Activated T-helper 1 cell treated with anti-CD3 and anti-CD28 coated beads, Interleukin-2, amount 50 U/mL, for 16 hours (primary cell): ENCODE data around the gene KXD1.
"Not testable (repeated sequence)": the region's sequence is repeated elsewhere in the genome, so short reads cannot be mapped to it uniquely, and the experiment has no call there.

Source experiments
- DNase-seq, 2 donors: peaks; one replicate each; pipeline ENCODE4 v3.0.0-alpha.2; 2020; ENCODE audit warnings: low read depth in 1 of 2, low spot score in 1 of 2

KXD1 gene, protein sequence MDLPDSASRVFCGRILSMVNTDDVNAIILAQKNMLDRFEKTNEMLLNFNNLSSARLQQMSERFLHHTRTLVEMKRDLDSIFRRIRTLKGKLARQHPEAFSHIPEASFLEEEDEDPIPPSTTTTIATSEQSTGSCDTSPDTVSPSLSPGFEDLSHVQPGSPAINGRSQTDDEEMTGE

DNA sequence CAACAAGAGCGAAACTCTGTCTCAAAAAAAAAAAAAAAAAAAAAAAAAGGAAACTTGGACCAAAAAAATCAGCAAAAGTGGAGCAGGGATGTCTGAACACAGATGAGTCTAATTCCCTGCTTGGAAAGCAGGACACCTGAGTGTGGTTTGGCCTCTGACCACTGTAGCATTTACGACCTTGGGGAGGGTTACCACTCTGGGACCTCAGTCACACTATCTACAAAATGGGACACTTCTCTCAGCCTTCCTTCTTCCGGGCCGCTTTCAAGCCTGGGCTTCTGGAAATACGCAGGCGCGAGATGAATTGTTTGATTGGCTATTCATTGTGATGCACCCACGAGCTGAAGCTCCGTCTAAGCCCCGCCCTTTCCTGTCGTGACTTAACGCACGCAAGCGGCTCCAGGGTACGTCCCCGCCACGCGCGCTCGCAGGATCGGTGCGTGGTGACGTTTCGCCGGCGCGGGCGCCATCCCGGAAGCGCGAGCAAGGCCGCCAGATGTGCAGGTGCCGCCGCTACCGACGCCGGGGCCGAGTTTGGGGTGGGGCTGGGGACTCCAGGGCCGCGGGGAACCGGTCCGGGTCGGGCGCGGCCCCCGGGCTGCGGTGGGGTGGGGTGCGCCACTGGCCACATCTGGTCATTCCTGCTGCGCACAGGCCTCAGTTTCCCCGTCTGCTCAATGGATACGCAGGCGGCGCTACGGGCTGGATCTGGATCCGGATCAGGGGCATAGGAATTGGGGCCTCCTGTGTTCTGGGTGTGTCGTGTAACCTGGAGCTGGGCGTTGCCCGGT lies at the start of gene KXD1:
TSS of gene KXD1 (plus strand) at position 460 of the 791 bp plus-strand sequence. CDS start 4,187 bp downstream, outside the sequence.
- DNase-seq = peak; percentile 95 to 97

DNA sequence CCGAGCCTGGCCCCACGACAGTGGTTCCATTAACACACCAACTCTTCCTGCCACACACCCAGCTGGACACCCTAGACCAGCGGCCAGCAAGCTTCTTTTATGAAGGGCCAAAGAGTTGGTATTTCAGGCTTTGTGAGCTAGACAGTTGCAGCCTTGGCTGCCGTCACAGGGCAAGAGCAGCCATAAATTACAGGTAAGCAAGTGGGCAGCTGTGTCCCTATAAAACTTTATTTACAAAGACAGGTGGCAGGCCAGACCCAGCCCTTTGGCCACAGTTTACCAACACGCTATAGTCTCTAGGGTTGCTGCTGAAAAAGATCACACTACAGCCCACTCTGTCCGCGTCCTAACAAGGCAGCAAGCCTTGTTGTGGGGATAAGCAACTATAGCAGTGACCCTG lies 49.1 kb upstream of the KXD1 start:
- no peak for DNase-seq

DNA sequence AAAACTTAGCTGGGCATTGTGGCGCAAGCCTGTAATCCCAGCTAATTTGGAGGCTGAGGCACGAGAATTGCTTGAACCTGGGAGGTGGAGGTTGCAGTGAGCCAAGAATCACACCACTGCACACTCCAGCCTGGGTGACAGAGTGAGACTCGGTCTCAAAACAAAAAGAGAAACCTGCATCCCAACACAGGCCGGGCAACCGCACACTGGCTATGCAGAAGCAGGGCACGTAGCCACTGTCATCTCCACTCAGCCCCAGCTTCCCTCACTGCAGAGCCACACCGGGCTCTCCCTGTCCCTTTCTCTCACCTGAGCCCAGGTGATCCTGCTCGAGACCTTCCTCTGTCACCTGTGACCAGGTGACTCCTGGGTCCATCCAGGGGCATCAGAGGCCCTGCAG lies 47.5 kb upstream of the KXD1 start:
- no peak for DNase-seq

DNA sequence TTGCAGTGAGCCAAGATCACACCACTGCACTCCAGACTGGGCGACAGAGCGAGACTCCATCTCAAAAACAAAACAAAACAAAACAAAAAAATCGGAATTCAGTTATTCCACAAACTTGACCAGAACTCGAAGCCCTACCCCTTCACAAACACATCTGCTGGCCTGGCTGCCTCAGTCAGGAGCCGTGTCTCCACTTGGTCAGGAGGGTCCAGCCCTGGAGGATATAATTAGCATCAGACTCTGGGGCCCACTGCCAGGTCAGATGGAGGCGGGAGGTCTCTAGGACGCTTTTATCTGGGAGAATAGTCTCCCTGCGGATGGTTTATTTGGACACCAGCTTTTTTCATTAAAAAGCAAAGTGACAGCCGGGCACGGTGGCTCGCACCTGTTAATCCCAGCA lies 43.8 kb upstream of the KXD1 start:
- no peak for DNase-seq

DNA sequence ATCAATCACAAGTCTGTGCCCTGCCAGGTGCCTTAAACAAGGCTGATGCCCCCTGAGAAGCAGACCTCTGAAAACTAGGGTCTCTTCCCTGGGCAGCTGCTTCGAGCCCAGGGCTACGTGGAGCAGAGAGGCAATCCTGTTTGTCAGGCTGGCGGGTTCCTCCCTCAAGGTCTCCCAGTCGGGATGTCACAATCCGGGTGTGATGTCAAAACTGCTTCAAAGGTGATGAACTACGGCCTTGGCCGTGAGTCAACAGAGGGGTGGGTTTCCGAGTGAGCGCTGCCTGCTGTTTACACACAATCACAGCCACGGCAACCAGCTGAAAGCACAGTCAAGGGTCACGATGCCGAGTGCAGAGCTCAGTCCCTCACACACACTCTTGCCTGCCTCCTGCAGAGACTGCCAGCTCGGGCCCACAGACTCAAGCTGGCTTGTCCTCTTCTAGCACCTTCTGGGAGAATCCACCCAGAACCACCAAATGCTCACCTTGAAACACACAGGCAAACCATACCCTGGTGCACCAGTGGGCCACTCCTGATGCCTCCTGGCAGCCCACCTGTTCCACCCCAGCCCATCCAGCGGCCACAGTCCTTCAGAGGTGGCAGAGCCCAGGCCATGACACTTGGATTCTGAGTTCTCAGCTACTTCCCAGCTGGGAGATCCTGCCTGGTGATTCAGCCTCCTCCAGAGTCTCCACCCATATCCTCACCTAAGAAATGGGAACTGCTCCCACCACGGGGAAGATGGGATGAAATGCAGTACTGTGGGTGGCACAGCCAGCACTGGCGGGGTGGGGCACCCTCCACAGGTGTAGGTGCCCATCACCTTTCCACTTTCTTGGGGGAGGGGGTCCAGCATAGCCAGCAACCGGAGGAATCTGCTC lies 42.6 kb upstream of the KXD1 start:
- no peak for DNase-seq

DNA sequence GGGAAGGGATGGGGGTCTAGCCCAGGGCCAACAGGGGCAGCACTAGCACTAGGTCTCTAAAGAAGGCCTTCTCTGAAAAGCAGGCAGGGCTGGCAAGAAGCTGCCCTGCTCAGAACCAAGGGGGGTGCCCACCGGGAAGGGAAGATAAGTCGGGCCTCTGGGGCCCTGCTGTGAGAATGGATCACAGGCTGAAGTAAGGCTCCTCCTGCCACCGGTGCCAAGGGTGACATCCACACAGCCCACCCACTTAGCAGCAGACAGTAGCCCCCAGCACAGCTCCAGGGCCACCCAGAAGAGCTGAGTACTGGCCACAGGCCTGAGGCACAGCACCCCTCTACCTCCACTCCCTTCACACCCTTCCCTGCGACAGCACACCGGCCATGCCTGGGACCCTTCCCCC lies 41.7 kb upstream of the KXD1 start:
- DNase-seq = no peak

DNA sequence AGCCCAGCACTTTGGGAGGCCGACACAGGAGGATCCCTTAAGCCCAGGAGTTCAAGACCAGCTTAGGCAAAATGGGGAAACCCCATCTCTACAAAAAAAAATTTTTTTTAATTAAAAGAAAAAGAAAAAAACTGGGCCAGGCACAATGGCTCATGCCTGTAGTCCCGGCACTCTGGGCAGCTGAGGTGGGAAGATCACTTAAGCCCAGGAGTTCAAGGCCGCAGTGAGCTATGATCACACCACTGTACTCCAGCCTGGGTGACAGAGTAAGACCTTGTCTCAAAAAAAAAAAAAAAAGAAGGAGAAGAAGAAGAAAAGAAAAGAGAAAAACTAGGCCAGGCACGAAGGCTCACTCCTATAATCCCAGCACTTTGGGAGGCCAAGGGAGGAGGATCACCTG lies 40.1 kb upstream of the KXD1 start:
- DNase-seq = no peak

DNA sequence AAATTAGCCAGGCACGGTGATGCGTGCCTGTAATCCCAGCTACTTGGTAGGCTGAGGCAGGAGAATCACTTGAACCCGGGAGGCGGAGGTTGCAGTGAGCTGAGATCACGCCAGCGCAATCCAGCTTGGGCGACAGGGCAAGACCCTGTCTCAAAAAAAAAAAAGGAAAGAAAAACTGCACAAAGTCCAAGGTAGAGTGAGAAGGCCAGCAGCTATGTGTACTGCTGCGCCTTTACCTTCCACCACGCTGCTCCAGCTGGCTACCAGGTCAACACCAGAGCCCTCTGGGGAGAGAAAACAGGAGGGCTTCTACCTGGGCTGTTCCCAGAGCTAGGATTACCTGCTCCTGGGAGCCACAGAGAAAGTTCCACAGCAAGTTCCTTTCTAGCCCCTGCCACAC lies 39.0 kb upstream of the KXD1 start:
- no peak for DNase-seq

DNA sequence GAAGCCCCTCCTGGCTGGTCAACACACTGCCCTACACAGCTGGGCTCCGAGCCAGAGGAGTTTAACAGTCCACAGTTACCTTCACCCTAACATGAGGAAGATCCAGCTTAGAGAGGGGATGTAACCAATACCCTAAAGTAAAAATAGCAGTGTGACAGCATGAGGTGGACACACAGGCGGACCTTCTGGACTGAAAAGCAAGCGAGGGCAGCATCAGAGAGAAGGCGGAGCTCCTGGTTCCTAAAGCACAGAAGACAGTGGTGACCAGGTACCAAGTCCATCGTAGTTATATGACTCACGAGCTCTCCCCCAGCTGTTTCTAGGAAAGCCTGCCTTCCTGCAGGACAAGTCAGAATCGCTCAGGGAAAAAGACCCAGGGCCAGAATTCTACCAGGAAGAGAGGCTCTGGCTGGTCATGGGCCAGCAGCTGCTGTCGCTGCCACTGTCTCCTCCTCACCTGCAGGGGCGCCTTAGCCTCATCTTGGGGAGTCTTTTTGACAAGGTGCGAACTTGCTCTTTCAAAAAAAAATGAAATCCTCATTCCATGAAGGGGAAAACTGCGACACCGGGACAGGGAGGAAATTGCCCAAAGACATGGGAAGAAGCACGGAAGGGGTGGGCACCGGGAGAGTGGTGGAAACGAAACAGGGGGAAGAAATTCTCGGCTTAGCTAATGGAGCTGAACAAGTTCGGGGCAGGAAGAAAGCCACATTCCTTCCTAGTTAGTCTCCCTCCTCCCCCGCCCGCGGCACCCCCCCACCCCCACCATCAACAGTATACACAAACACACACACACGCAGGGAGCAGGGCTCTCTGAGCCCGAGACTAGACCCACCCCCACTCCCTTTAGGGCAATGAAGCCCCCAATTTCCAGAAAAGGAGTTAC lies 37.5 kb upstream of the KXD1 start:
- peak; percentile 25 to 29 for DNase-seq

DNA sequence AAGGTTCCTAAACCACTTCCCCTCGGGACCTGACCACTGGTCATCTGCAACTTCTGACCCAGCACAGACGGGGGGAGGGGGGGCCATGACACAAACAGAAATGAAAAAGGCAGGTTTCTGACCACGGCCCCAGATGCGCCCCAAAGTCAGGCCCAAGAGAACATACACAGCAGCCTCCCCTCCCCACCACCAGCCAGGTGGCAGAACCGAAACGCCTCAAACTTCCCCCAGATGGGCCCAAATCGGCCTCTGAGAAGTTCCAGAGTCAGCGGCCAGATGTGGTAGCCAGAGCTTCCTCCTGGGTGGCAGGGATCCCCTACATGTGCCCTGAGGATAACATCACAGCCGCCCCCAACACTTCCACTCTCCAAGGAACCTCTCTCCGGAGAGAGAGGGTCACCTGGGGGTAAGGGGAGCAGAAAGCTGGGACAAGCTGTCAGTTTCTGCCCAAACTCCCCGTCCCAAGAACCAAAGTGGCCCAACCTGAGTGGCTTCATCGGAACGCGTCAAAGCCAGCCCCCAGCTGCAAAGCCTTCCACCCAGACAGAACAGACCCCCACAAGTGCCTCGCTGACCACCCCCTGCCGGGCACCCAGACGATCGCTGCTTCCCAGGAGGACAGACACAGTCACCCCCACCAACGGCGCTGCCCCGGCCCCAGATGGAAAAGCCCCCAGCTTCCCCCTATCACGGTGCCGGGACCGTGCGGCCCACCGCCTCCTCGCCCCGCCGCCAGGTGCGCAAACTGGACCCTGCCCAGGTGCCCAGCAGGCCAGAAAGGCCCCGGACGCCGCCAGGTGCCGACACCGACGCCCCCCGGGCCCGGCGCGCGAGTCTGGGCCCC lies 36.6 kb upstream of the KXD1 start:
- DNase-seq = no peak

DNA sequence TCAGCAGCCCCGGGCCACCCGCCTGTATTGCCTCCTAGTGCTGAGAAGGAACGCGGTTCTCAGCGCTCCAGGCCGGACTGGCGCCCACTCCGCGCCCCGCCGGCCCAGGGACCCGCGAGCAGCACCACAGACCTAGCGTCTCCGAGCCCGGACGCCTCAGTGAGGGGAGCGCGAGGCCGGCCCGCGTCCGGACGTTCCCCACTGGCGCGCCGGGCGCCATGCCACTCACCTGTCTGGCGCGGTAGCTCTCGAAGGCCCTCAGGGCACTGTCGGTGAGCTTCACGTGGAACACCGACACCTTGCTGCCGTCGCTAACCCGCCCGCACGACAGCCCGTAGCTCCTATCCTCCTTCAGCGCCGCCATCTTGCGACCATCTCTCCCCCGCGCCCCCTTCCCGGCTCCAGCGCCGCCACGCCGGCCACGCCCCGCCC lies 36.0 kb upstream of the KXD1 start, which contains the start of gene ELL:
TSS of gene ELL (minus strand) at position 379 of the 432 bp plus-strand sequence. CDS start at position 364, 15 bp downstream.
- no peak for DNase-seq

DNA sequence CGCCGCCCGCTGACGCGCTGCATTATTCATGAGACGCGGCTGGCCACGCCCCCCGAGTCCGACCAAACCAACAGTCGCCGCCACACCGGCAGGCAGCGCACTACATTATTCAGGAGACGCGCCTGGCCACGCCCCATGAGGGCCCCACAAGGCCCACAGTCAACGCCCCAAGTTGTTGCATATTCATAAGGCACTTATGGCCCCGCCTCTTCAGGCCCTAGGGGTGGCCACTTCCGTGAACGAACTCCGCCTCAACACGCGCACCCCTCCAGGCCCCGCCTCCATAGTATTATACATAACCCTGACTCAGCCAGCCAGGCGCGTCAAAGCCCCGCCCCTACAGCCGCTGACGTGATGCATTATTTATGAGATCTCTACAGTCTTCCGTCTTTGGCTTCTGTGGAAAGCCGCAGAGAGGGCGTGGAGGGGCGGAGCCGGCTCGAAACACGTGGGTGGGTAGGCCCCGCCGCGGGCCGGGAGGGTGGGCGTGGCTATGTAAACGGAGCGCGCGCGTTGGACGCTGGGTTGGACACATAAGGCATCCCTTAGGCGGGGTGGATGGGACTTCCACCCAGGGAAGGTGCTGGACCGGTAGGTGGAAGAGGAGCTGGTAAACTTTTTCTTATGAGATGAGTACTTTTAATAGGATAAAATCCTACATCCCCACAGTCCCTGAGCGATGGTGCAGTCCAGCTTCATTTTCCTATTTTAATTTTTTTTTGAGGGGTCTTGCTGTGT lies 35.4 kb upstream of the KXD1 start:
- peak; percentile 100 for DNase-seq

DNA sequence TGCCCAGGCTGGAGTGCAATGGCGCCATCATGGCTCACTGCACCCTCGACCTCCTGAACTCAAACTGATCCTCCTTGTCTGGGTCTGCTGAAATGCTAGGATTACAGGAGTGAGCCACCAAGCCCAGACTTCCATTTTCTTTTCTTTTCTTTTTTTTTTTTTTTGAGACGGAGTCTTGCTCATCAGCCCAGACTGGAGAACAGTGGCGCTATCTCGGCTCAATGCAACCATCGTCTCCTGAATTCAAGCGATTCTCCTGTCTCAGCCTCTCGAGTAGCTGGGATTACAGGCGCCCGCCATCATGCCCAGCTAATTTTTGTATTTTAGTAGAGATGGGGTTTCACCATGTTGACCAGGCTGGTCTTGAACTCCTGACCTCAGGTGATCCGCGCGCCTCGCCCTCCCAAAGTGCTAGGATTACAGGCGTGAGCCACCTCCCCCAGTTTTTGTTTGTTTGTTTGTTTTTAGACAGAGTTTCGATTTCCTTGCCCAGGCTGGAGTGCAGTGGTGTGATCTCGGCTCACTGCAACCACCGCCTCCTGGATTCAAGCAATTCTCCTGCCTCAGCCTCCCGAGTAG lies 34.7 kb upstream of the KXD1 start:
- not testable (repeated sequence) for DNase-seq

DNA sequence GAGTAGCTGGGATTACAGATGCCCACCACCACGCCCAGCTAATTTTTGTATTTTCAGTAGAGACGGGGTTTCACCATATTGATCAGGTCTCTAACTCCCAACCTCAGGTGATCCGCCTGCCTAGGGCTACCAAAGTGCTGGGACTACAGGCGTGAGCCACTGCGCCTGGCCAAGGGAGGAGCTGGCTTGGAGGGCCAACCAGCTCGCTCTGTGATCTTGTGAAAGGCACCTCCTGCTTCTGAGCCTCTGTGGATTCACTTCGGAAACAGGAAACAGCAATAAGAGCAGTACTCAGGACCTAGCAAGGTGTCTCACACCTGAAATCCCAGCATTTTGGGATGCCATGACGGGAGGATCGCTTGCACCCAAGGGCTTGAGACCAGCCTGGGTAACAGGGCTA lies 33.8 kb upstream of the KXD1 start:
- DNase-seq = no peak

DNA sequence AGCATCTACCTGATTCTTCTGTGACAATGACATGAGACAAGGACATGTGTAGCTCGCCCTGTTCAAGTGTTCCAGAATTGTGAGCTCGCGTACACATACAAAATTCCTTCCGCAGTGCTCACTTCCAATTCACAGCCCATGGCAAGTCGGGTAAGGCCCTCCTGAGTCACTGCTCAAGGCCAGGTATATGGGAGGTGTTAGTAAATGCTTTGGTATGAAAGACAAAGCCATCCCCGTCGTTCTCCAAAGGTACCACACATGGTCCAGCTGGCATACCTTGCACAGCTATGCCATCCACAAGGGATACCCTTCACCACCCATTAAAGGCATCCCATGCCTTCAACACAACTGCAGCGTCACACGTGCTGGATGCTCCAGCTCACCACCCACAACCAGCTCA lies 31.4 kb upstream of the KXD1 start:
- no peak for DNase-seq

DNA sequence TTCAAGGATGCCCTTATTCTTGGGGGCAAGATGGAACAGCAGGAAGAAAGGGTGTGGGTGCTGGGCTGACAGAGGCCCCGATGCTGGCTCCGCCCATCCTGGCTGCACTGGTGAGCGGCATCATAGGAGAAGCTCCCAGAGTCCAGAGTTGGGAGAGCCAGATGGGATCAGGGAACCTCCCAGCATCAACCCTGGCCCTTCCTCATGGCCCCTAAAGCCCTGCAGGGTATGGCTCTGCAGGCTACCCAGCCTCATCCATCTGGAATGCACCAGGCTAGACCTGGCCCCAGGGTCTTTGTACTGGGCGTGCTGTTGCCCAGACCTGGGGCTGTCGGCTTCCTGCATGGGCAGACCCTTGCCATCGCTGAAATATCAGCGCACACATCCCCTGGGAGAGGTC lies 27.9 kb upstream of the KXD1 start:
- DNase-seq = no peak

DNA sequence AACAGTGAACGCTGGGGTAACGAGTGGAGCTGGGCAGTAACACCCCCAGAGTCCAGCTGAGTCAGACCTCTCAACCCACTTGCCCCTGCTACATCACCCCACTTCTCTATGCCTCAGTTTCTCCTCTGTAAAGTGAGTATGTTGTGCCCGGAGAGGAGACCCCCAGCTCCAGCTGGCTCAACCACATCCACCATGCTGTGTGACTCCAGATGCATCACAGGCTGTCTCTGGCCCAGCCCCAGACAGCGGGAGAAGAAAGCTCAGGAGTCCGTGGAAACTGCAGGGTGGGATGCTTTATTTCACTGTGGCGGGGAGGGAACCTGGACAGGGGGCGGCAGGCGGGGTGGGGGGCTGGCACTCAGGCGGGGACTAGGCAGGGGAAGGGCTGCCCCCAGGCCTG lies 26.2 kb upstream of the KXD1 start:
- no peak for DNase-seq

DNA sequence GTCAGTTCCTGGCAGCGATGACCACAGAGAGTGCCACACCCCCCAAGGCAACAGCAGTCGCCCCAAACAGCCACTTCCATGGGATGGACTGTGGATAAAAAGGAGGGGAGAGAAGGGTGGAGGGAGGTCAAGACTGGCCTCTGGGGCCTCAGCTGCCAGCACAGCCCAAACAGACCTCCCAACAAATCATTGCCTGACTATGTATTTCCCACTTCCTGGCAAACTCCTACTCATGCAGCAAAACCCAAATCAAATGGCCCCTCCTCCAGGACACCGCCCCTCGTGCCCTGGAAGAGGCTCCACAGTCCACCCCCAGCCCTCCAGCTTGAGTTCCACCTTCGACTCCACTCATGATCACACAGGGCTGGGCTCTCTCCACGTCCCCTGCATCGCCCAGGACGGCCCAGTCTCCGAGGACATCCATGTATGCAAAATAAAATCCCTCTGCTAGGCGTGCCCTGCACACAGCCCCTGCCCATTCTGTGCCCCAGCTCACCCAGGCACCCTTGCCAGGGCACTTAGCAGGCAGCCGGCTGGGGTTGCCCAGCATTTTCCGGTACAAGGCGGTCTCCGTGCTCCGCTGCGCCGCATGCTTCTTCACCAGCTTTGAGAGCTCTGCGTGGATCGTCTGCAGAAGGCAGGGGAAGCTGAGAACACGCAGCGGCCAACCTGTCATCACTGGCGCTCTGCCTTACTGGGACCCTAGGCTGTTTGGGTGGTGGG lies 25.3 kb upstream of the KXD1 start:
- no peak for DNase-seq
